ENCODE results near the gene PYGM. TPM values are rescaled to one million over a fixed set of nuclear protein-coding genes. Genes with fewer than 3 reads are reported as not detected.
A peak's percentile ranks its signal among the peaks of the same experiment; 100 is the strongest.

The PYGM gene
- total RNA-seq, 1 donor from 2014 or later: 584 TPM

DNA sequence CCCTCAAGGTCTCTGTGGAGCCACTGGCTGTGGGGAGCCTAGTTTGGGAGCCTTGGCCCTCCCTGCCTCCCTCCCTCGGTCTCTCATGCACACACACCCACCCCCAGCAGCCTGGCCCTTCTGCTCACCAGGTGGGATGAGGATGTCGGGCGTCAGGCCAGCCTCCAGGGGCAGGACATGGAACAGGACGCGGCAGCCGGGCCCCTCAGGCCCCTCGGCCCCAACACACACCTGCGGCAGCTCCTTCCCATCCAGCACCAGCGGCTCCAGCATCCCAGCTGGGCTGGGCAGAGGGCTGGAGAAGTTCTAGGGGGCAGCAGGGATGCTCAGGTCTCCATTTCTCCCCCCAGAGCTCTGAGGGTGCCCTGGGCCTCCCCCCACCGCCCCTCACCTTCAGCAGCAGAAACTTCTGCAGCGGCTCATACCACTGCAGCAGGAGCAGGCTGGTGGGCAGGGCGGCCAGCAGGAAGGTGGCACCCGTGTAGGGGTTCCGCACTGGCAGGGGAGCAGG is 32.1 kb upstream of the PYGM start:
- DNase-seq: no peak

DNA sequence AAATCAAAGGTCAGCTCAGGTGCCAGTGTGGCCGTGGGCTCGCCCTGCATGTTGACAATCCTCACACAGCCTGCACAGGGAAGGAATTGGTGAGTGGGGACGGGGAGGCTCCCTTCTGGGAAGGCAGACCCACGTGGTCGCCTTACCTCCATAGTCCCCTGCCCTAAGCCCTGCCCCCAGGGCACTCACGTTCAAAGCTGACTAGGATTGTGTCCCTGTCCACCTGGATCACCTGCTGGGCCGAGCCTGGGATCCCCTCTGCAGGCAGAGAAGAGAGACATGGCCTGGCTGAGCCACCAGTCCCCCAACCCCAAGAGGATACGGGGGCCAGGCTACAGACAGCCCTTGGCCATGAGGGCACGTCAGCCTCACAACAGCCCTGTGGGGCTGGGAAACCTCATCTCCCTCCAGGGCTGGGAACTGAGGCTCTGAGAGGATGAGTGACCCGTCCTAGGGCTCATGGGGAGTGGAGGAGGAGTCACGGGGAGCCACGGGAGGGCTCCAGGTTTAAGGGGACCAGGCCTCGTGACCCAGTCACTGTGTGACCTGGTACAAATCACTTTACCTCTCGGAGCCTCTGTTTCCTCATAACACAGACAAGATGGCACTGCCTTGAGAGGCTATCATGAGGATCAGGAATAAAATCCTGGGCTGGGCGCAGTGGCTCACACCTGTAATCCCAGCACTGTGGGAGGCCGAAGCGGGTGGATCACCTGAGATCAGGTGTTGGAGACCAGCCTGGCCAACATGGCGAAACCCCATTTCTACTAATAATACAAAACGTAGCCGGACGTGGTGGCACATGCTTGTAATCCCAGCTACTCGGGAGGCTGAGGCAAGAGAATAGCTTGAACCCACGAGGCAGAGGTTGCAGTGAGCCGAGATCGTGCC is 30.7 kb upstream of the PYGM start:
- DNase-seq: no peak

DNA sequence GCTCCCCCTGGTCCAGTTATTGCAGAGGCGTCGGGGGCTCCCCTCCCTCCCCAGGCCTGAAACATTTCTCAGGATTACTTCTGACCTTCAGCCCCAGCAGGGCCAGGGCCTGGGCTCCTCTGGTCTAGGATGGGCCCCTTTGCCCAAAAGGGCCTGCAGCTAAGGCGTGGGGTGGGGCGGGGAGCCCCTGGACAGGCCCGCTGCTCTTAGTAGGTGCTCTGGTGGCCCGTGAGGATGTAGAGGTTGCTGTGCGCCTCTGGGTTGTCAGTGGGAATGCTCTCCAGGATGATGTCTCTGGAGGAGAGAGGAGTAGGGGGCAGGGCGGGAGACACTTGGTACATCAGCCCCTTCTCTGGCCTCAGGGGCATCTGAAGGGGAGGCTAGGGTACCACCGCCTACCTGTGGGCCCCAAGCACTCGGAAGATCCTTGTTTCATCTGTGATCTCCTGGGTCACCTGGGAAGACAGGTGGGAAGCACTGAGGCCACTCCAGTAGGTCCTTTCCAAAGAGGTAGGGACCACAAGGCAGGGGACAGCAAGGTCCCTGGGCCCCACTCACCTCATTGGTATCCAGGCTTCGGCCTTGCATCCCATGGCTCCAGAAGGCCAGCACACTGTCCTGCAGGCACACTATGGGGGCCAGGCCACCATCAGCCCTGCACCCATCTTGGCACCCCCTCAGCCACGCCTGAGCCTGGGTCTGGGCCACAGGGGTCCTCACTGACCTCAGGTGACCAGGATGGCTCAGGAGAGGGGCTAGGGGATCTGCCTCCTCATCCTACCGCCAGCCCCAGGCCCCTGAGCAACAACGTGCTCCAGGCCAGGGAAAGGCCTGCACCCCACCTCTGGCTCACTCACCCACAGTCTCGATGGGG is 29.8 kb upstream of the PYGM start:
- no peak for DNase-seq

DNA sequence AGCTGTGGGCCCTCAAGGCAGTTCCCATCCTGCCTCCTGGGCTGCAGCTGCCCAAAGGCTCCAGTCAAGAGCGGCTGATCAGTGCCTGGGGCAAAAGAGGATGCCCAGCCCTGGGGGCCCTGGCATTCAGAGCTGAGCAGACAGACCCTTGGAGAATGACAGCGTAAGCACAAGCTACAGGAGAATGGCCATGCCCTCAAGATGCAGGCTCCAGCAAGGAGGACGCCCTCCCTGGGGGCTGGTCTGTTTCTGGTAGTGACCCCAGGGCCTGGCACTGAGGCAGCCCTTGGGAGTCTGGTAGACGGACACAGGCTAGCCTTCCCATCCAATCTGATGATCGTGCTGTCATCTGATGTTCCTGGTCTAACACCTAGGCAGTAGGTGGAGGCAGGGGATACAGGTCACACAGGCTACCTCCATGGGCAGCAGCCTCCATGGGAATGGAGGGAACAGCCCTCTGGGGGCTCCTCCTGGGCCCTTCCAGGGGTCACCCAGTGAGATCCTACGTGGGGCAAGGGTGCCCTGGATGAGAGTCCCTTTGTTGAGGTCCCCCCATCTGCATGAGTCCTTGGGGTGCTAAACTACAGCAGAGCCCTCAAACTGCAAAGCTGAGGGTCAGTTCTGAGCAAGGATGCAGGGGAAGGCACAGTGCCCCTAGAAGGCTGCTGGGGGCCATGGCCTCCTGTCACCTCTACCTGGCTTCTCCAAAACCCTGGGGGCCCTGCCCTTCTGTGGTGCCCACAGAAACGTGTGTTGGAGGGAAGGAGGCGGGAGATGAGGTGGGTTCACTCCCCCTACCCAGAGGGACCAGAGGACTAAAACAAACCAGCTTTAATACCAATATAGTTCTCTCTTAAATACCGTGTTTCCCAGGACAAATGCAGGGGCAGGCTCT is 28.8 kb upstream of the PYGM start:
- no peak for DNase-seq

DNA sequence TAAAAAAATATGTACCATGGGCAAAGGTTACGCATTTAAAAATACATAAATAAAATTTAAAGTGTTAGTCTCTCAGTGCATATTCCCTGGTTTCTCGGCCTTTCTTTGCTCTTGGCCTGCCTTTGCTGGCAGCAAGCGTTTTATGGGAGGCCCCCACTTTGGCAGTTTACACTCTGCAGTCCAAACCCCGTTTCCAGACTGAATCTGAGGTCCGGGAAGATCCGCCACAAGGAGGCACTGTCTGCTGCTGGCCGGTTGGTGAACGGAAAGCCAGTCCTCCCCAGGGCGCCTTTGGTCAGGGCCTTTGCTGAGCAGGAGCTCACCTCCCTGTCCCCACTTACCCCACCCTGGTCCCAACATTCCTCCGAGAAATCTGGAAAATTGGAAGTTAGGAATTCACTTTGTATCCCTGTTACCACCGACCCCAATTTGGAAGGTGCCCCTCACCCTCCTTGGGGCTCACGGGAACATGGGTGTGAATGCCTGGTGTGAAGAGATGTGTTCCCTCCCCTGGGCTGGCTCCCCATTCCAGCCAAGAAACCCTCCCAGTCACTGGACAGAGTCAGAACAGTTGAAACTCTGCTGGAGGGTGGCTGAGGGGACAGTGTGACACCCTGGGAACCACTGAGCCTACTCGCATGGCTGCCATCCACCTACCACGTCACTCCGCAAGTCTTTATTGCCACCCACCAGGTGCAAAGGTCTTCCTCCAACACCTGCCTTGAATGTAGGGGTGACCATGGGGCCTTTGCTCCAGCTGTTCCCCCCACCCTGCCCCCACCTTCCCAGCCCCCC is 27.9 kb upstream of the PYGM start:
- peak; percentile 46 for DNase-seq

DNA sequence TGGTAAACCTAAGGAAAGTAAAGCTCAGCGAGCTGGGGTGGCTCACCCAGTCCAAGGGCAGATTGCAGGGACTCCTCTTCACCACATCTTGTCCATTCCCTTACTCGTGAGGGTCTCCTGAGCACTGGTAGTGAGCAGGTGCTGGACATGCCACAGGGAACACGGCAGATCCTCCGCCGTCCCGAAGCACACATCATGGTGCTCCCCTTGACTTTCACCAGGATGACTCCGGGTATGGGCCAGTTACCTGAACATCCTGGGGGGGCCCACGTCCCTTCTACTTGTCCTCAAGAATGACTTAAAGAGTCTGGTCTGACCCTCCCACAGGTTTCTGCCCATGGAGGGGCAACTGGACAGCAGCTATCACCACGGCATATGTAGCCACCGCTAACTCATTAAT is 26.5 kb upstream of the PYGM start:
- DNase-seq: no peak

DNA sequence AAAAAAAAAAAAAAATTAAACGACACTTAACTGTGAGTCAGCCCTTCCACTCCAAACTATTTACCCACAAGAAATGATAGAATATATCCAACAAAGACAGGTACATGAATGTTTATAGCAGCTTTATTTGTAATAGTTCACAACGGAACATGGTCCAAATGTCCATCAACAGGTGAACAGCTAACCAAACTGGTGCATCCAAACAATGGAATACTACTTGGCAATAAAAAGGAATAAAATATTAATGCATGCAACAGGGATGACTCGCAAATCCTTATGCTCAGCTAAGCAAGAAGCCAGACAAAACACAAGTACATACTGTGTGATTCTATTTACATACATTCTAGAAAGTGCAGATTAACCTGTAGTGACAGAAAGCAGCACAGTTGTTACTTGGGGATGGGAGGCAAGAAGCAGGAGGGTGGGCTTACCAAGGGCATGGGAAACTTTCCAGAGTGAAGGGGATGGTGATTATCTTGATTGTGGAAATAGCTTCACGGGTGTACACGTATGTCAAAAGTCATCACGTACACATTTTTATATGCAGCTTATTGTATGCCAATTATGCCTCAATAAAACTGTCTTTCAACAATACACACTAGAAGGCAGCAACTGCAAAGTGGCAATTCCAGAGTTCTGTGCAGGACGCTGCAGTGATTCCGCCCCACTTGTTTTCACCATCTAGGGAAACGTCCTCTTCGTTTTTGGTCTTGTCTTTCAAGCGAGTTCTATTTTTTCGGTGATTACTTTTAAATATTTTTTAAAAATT is 25.2 kb upstream of the PYGM start:
- no peak for DNase-seq

DNA sequence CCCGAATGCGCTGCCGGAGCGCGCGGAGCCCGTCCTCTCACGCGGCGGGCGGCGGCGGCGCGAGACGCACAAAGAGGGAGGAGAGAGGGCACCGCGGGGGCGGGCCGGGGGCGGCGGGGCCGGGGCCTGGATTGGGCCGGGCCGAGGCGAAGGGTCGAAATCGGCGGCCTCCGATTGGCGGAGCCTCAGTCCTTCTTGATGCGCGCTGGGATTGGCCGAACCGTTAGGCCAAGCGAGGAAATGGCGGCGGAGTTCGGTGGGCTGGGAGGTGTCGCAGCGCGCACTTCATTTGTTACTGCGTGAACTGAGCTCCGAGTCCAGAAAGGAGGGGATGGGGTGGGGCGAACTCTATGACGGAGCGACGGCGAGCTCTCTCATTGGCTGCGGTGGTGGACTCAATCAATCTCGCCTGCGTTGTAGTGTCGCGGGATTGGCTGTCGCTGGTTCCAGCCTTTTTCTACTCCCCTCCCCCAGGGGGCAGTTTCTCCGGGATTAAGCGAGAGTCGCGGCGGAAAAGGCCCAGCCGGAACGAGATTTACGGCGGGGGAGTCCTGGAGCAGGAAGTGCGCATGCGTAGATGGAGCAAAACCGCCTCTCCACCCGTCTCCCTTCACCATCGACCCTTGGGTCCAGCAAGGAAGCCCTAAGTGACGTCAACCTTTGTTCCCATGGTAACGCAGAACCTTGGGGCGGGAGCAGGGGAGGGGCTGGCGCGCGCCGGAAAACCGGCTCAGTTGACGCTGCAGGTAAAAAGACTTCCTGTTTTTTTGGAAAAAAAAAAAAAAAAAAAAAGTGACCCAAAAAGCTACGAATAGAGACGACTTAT is 18.9 kb upstream of the PYGM start, which contains the start of gene SF1:
SF1 (minus strand) TSS at position 70 of the 826 bp plus-strand sequence. CDS start 150 bp downstream, outside the sequence.
- DNase-seq: peak; percentile 100

DNA sequence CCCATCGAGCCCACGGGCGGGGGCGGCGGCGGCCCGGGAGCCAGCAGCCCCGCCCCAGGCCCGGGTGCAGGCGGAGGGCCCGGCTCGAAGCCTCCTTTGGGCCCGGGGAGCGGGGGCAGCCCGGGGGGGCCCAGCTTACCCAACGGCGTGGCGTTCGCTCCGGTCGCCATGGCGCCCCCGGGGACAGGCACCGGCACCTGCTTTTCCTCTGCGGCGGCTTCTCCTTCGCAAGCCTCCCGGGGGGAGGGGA is 18.4 kb upstream of the PYGM start:
- DNase-seq: no peak

DNA sequence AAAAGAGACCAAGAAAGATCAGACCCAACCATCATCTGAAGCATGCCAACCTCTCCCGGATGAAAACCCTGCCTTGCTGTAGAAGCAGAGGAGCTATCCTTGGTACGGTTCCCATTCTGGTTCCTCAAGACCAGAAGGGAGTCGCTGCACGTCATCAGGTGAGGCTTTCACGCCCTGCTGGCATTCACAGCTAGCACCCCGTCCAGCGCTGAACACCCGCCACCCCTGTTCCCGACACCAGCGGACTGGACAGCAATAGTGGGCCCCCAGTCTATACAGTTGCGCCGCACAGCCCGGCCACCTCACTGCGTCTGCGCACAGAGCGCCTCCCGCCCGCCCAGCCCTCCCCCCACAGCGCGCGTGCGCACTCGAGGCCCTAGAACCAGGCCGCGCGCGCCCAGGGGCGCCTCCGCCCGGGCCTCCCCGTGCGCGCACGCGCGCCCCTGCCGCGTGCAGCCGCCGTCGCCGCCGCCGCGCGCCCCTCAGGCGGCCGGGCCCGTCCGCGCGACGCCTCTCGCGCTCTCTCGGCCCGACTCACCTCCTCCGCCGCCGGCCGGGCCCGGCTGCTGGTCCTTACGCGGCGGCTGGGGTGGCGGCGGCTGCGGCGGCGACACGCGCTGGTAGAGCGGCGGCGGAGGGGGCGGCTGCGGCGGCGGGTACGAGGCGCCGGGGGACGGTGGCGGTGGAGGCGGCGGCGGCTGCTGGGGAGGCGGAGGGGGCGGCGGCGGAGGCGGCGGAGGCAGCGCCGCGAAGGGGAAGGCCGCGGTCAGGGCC is 17.9 kb upstream of the PYGM start:
- DNase-seq: peak; percentile 96

DNA sequence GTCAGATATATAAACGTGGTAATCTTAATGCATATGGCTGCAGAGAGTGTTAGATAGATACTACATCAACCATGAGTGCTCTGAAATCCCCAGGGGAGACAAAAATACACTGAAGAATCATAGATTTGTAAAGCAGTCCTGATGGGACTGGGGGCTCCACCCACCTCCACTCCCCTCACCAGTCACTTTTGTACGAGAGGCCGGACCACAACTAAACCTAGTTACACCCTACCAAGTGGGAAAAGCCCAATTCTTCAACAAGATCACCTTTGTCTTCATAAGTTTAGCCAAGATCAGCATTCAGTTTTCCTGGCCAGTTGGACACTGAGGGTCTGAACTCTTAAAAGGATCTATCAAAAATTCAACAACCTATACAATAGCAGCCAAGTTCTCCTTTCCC is 17.1 kb upstream of the PYGM start:
- no peak for DNase-seq

DNA sequence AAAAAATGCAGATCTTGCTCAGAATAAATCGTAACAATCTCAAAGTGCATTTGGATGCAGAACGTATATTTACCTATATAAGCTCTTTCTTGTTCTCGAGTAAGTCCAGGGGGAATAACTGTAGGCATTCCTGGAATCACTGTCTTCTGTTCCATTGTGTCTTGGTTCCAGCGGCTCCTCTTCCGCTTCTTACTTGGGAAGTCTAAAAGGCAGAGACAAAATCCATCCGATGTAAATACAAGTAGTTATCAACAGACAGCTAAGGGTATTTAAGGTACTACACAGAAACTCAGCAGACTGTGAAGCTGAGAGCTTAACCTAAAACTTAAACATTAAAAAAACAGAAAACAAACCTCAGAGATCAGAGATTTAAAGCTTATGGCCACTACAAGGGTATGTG is 16.7 kb upstream of the PYGM start:
- no peak for DNase-seq

DNA sequence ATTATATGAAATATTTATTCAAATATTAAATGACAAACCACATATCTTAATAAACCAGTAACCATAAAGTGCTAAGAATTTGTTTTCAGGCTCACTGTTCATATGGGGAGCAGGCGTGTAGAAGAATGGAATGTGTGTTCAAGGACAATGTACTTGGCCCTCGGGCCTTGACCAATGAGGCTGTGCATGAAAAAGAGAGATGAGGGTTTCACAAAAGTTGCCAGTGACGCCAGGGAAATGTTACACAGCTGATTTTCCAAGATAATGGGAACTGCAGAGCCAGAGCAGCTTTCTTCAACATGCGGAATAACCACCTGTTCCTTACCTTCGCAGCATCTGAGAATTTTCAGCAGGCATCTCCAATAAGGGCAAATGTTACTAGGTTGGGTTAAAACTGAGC is 14.4 kb upstream of the PYGM start:
- DNase-seq: no peak

DNA sequence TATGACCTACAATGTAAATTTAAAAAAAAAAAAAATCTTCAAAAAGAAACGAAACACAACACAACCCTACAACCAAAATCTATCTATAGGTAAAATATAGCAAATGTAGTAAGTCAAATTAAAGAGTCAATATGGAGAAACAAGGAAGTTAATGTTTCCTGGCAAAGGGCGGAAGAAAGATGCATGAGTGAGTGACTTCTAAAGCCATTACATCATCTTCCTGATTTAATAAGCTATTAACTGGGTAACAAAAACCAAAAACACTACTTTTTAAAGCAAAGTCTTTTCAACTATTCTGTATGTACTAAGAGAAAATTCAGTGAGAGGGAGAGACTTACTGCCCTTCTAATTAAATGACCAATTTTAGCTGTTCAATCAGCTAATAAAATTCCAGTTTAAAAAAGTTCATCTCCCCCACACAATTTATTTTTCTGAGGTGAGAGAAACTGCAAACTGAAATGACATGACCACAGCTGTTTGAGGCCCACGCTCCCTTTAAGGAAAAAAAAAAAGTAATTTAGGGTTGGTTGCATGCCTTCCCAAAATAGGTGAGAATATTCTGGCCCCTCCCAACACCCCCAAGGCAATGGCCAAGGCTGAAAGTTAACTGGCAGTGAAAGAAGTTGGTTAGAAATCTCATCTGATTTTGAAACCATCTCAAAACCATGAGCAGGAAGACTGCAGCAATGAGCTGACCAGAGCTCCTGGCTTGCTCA is 12.7 kb upstream of the PYGM start:
- no peak for DNase-seq

DNA sequence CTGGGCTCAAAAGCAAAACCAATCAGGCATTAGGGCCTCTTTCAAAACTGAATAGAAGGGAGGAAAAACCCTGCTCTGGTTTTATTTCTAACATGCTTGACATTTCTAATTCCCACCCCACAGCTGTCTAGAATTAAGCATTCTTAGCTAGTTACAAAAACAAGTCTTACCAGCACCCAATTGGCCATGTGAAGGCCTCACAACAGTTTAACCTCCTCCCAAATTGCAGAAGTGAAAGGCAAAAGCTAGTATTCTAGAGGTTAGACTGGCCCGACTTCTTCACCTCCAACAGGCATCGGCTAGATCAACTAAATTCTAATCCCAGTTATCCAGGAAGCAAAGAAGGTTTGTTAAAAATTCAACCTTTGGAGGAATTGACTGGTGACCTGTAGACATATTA is 12.1 kb upstream of the PYGM start:
- DNase-seq: no peak

DNA sequence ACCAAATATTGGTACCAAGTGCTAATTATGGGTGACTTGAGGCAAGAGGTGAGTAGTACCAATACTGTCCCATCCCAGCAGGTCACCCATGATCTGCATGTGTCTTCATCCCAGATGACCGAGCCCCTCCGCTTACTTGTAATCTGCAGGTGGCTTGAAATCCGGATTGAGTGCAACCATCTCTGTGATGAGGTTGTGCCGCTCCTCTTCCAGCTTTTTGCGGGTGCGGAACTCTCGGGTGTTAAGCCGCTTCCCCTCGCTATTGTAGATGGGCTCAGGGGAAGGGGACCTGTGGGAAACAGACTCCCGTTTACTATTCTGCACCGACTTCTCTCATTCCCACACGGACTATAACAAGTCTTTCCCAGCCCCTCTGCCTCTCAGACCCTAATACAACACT is 10.3 kb upstream of the PYGM start:
- no peak for DNase-seq

DNA sequence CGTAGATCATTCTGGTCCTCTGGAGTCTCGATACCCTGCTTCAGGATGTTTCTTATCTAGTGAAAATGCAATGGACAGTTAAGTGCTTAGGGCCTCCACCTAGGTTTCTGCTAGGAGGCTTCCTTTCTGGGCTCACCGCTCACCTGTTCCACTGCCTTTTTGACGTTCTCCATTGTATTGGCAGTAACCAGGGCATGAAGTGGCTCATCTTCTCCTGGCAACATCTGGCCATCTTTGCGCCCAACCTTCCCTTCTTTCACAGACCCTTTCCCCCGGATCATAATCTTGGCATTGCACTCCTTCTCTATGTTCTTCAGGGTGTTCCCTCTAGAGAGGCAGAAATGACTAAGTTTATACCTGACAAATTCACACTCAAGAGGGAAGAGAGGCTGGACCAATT is 9.5 kb upstream of the PYGM start:
- DNase-seq: no peak

DNA sequence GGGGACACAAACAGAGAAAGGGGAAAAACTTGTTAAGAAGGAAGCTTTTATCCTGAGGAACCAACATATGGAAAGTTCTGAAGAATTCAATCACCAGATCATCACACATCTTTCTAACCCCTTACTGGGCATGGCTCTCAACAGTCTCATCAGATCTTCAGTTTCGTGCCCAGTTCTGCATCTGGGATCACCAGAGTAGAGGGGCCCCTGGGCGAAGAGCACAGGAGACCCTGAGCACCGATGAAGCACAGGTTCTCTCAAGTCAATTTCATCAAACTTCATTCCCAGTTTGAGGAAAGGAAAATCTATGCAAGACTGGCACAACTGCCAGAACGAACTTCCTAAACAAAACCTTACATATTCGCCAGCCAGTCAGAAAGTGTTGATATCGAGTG is 8.5 kb upstream of the PYGM start:
- no peak for DNase-seq
